HG03175 (cell line): ENCODE results near the gene PDC.
"Not testable (repeated sequence)": the region's sequence is repeated elsewhere in the genome, so short reads cannot be mapped to it uniquely, and the experiment has no call there.

Source experiments
- ATAC-seq: cut with Tn5 transposase; IDR thresholded peaks from one replicate; pipeline ENCODE4 v1.9.1; 2021; ENCODE audit warnings: mild to moderate bottlenecking, moderate library complexity; ENCODE audit not compliant: unreplicated experiment

The PDC gene

GRCh38 chr1:186404454-186405051 lies 56.4 kb downstream of the PDC start:
- ATAC-seq, result peak; percentile 47

- no peak for ATAC-seq
These were observed 57.3 kb downstream of the PDC start for GRCh38 chr1:186403632-186404031.

- not testable (repeated sequence) for ATAC-seq
These were observed 59.5 kb downstream of the PDC start for GRCh38 chr1:186401446-186401845.
